GM12872 (cell line): ENCODE measurements around the gene VIT.

Experiments used
- TF ChIP-seq, protein P1 (sequence below): IDR thresholded peaks from 3 replicates; pipeline ENCODE4 v1.5.1; 2011; ENCODE audit warnings: low read depth, mild to moderate bottlenecking, low read length, moderate library complexity; ENCODE audit not compliant: insufficient read depth

The VIT gene

DNA sequence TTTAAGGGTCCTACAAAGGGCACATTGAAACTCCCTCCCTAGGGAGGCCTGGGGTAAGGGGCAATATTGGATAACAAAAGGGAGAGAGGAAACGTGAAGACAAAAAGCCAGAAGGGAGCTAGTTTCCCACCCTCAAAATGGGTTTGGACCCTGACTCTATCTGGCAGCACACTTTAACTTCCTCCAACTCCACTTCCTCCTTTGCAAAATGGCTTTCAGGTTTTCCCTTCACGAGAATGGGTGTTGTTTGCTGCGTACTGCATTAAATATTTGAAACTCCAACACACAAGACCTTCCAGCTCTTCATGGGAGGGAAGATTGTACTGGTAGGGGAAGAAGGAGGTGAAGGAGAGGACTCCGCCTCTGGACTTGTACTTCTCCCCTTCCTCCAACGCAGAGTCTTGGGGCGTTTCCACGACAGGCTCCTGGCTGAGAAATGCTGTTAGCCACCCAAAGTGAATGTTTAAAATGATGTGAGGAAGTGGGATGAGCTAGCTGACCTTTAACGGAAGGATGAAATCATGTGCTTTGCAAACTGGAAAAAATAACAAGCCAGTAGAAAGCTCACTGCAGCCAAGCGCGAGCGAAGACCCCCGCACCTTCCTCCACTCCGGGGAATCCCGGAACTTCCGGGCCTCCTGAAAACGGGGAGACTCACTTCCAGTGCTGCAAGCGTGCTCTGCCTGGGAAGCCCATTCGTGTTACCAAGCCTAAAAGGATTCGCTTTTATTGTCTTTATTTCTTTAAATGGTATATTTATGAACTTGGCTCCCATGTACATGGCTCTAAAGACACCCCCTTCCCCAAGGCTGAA, 85.6 kb downstream of the VIT start:
- TF ChIP-seq, protein P1, sequence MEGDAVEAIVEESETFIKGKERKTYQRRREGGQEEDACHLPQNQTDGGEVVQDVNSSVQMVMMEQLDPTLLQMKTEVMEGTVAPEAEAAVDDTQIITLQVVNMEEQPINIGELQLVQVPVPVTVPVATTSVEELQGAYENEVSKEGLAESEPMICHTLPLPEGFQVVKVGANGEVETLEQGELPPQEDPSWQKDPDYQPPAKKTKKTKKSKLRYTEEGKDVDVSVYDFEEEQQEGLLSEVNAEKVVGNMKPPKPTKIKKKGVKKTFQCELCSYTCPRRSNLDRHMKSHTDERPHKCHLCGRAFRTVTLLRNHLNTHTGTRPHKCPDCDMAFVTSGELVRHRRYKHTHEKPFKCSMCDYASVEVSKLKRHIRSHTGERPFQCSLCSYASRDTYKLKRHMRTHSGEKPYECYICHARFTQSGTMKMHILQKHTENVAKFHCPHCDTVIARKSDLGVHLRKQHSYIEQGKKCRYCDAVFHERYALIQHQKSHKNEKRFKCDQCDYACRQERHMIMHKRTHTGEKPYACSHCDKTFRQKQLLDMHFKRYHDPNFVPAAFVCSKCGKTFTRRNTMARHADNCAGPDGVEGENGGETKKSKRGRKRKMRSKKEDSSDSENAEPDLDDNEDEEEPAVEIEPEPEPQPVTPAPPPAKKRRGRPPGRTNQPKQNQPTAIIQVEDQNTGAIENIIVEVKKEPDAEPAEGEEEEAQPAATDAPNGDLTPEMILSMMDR = no peak

DNA sequence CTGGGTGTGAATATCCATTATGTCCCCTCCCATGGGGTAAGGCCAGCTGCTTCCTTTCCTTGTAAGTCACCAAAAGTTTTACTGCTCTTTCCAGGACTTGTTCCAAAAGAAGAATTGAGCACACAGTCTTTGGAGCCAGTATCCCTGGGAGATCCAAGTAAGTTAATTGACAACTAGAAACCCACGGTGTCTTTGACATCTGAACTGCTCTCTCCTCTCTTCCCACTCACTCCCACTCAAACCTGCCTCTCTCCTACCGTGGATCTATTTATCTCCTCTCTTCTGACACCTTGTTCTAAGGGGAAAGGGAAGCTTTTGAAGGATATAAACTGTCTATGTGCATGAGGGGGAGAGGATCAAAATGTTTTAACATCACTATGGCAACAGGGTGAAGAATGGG, 86.7 kb downstream of the VIT start:
- TF ChIP-seq, protein P1 = no peak

DNA sequence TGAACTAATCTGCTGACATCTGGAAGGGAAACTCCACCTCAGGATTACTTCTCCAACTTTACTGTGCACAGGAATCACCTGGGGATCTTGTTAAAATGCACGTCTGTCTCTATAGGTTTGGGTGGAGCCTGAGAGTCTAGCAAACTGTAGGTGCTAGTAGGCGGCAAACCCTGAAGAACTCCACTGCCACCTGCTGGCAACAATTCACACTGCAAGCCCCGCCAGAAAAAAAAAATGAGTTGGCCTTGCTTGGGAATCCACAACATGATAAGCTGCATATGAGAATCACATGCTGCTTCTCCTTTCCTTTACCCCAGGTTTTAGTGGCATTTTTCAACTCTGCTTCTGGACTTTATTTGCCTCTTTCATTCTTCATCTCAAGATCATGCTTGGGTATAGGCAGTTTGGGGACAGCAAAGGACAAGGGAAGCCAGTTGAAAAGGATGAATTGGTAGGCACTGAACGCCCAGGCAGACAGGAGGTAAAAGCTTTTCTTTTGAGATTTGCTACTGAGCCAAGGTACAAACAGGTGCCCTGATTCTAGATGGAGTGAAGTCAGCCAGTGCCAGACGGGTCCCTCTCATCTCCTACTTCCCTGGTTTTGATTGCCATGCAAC, 88.8 kb downstream of the VIT start:
- TF ChIP-seq, protein P1 = peak; percentile 96

DNA sequence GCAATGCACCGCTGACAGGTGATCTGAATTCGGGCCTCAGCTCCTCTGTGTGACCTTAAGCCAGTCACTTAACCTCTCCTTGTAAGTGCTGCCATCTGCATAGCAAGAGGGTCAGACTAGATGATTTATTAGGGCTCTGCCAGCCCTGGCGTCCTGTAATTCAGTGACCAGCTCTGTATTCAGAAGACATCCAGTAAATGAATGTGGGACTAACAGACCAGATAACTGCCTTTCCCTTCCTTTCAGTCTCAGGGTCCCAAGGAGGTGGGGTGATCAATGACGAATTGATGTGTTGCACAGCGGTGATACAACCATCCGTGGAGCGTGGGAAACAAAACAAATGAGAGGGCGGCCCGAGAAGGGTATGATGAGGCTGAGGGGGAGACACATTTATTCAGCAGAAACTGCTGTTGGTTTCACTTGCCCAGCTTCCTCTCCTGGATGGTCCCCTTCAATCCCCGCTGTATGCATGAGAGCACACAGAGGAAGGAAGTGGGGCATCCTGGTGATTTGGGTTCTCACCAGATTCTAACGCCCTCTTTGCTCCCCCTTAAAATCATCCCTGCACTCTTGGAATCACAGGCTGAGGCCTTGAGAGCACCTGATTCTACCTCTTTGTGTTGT, 92.8 kb downstream of the VIT start:
- TF ChIP-seq, protein P1 = no peak

DNA sequence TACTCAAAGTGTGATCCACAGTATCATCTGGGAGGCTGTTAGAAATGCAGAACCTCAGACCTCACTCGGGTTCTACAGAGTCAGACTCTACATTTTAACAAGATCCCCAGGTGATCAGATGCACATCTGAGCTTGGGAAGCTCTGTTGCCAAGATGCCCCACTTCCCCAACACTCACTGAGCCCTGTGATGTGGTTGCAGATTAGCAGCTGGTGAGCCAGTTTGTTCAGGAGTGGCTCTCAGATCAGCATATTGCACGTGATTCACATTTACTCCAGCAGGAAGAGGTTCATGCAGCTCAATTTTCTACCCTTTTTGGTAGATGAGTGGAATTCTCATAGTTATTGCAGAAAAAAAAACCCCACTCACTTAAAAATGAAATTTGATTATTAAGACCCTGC, 96.4 kb downstream of the VIT start:
- TF ChIP-seq, protein P1 = no peak

DNA sequence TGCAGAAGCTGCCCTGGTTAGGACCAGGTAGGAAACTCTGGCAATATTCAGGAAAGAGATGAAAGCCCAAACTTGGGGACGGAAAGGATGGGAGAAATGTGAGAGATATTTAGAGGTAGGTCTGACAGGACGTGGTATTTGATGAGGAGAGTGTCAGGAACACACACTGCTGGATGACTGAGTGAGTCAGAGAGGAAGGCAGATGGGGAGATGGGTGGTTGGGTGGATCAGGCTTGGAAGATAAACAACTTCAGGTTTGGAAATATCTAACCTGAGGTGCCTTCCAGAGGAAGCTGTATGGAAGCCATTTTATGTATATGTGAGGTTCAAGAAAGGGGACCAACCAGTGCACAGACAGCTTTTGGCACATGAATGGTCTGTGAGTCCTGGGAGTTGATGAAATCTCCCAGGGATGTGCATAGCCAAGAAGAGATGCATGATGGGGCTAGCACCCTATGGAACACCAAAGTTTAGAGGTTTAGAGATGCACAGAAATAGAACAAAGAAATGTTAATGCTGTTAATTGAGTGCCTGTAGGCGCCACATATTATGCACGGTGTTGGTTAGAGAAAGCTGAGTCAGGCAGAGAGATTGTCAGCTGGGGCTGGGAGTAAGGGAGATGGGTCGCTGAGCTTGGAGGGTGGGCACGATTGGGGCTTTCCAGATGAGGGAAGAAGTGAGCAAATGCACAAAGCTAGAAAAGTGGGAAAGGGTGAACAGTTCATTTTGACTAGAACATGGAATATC, 101.0 kb downstream of the VIT start:
- TF ChIP-seq, protein P1 = no peak

DNA sequence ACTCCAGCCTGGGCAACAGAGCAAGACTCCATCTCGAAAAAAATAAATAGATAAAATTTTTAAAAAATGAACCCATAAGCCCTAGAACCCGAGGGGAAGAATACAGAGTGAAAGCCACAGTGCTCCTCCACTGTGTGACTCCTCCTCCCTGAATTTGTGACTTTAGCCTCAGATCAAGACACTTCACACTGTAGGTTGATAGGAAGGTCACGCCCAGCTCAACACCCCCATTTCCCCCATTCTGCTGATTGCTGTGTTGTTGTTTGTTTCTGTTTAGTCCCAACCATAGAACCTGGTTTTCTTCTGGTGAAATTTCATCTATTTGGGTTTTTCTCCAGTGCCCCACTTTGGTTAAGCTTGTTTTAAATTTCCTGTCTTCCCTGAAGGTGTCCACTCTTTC, 102.2 kb downstream of the VIT start:
- TF ChIP-seq, protein P1 = no peak
